ENCODE results near the gene BTBD17.

BTBD17 gene

GRCh38 chr17:74387365-74388218 is 25.9 kb upstream of the BTBD17 start:
- no peak for TF ChIP-seq EZH2phosphoT487 (conservative IDR thresholded peaks at IDR 0.05; ENCODE audit: low read length)
- no peak for TF ChIP-seq CTCF (IDR thresholded peaks at IDR 0.05; ENCODE audit: insufficient read depth, low read length, poor library complexity, severe bottlenecking)
- Histone ChIP-seq H3K9me2 (replicated peaks; ENCODE audit: insufficient read depth, low read length) (no peaks in the 10 kb centered on the region), H4K20me1 (ENCODE audit: low read depth, low read length) (no peaks in the 10 kb centered on the region), H3F3A (ENCODE audit: insufficient read depth) (no peaks in the 10 kb centered on the region), H2AFZ (ENCODE audit: low read depth, low read length, severe bottlenecking) (no peak overlapping the region), H3K9me3 (ENCODE audit: insufficient read depth, low read length) (no peaks in the 10 kb centered on the region), H3K36me3 (ENCODE audit: low read length) (no peaks in the 10 kb centered on the region), H3K4me3 (ENCODE audit: insufficient read depth, low read length, poor library complexity, severe bottlenecking) (no peak overlapping the region), H3K4me2 (ENCODE audit: low read depth, low read length, poor library complexity, severe bottlenecking) (no peak overlapping the region), H3K27ac (ENCODE audit: low read depth, low read length) (no peak overlapping the region), H3K27me3 (ENCODE audit: low read length) (no peaks in the 10 kb centered on the region), H3K79me2 (ENCODE audit: insufficient read depth, low read length) (no peaks in the 10 kb centered on the region), H3K9ac (ENCODE audit: low read length) (no peak overlapping the region)

- Histone ChIP-seq H3K36me3 (ENCODE audit: low read length) (no peaks in the 10 kb centered on the region), H3K27ac (ENCODE audit: low read depth, low read length) (no peak overlapping the region), H3F3A (ENCODE audit: insufficient read depth) (no peaks in the 10 kb centered on the region), H3K9me2 (replicated peaks; ENCODE audit: insufficient read depth, low read length) (no peaks in the 10 kb centered on the region), H4K20me1 (ENCODE audit: low read depth, low read length) (no peaks in the 10 kb centered on the region), H2AFZ (ENCODE audit: low read depth, low read length, severe bottlenecking) (no peak overlapping the region), H3K79me2 (ENCODE audit: insufficient read depth, low read length) (no peaks in the 10 kb centered on the region), H3K4me2 (ENCODE audit: low read depth, low read length, poor library complexity, severe bottlenecking) (no peak overlapping the region), H3K27me3 (ENCODE audit: low read length) (no peaks in the 10 kb centered on the region), H3K9me3 (ENCODE audit: insufficient read depth, low read length) (no peaks in the 10 kb centered on the region), H3K4me3 (ENCODE audit: insufficient read depth, low read length, poor library complexity, severe bottlenecking) (no peak overlapping the region), H3K9ac (ENCODE audit: low read length) (no peak overlapping the region)
- no peak for TF ChIP-seq CTCF (IDR thresholded peaks at IDR 0.05; ENCODE audit: insufficient read depth, low read length, poor library complexity, severe bottlenecking)
- TF ChIP-seq EZH2phosphoT487 (conservative IDR thresholded peaks at IDR 0.05; ENCODE audit: low read length), result no peak
Measured at GRCh38 chr17:74386386-74386785, 24.7 kb upstream of the BTBD17 start.

GRCh38 chr17:74385201-74385600 is 23.5 kb upstream of the BTBD17 start:
- no peaks in the 10 kb centered on the region for H3K27me3 ChIP-seq (ENCODE audit: low read length)
- H3K9me3 ChIP-seq (ENCODE audit: insufficient read depth, low read length), result no peaks in the 10 kb centered on the region
- H3K4me2 ChIP-seq (ENCODE audit: low read depth, low read length, poor library complexity, severe bottlenecking), result no peak overlapping the region
- no peaks in the 10 kb centered on the region for H3K36me3 ChIP-seq (ENCODE audit: low read length)
- H3F3A ChIP-seq (ENCODE audit: insufficient read depth), result no peaks in the 10 kb centered on the region
- H3K27ac ChIP-seq (ENCODE audit: low read depth, low read length), result no peak overlapping the region
- H4K20me1 ChIP-seq (ENCODE audit: low read depth, low read length), result no peaks in the 10 kb centered on the region
- H3K9me2 ChIP-seq (replicated peaks; ENCODE audit: insufficient read depth, low read length), result no peaks in the 10 kb centered on the region
- H3K79me2 ChIP-seq (ENCODE audit: insufficient read depth, low read length), result no peaks in the 10 kb centered on the region
- no peak overlapping the region for H3K4me3 ChIP-seq (ENCODE audit: insufficient read depth, low read length, poor library complexity, severe bottlenecking)
- no peak overlapping the region for H3K9ac ChIP-seq (ENCODE audit: low read length)
- no peak for TF ChIP-seq CTCF (IDR thresholded peaks at IDR 0.05; ENCODE audit: insufficient read depth, low read length, poor library complexity, severe bottlenecking)
- TF ChIP-seq EZH2phosphoT487 (conservative IDR thresholded peaks at IDR 0.05; ENCODE audit: low read length), result no peak
- H2AFZ ChIP-seq (ENCODE audit: low read depth, low read length, severe bottlenecking), result no peak overlapping the region

All from SU-DHL-6 (cell line).